ENCODE results near the gene TEX13D. TPM values are rescaled to one million over a fixed set of nuclear protein-coding genes. Genes with fewer than 3 reads are reported as not detected.
A peak's percentile ranks its signal among the peaks of the same experiment; 100 is the strongest.
"Not testable (repeated sequence)": the region's sequence is repeated elsewhere in the genome, so short reads cannot be mapped to it uniquely, and the experiment has no call there.

Gene TEX13D
- total and polyA plus RNA-seq, 2 donors: 0.09 to 0.37 TPM

GRCh38 chrX:124334555-124334954, 2.1 kb downstream of the TEX13D start:
- not testable (repeated sequence) for H3K9me3 ChIP-seq (ENCODE audit: control insufficient read depth in 2 of 2, insufficient read depth in 1 of 2, low read length in 1 of 2); H3K27ac ChIP-seq (ENCODE audit: low read depth in 1 of 2, low read length in 1 of 2); DNase-seq (ENCODE audit: low read depth in 6 of 9, low spot score in 9 of 9); H3K27me3 ChIP-seq (ENCODE audit: control insufficient read depth in 2 of 2, insufficient read depth in 1 of 2, low read length in 1 of 2); H3K36me3 ChIP-seq (ENCODE audit: control insufficient read depth in 2 of 2, insufficient read depth in 2 of 2, low read length in 1 of 2); H3K4me3 ChIP-seq (ENCODE audit: low read length in 2 of 2)
- peaks cover 5 to 29% of the 10 kb centered on the region in 2 donors for H3K4me1 ChIP-seq (ENCODE audit: control insufficient read depth in 2 of 2, insufficient read depth in 2 of 2, low read length in 2 of 2)
- 100% methylated on average over 2 of the region's 2 CpGs for WGBS

- peak overlapping the region in 1 of 2 donors; percentile 62 for H3K27ac ChIP-seq (ENCODE audit: low read depth in 1 of 2, low read length in 1 of 2)
- H3K27me3 ChIP-seq (ENCODE audit: control insufficient read depth in 2 of 2, insufficient read depth in 1 of 2, low read length in 1 of 2): no peaks in the 10 kb centered on the region
- H3K4me1 ChIP-seq (ENCODE audit: control insufficient read depth in 2 of 2, insufficient read depth in 2 of 2, low read length in 2 of 2): peaks cover 5 to 30% of the 10 kb centered on the region in 2 donors
- WGBS: 97% methylated on average over 1 of the region's 1 CpG
- H3K4me3 ChIP-seq (ENCODE audit: low read length in 2 of 2): no peak overlapping the region
- peaks cover 0 to 8% of the 10 kb centered on the region in 2 donors for H3K9me3 ChIP-seq (ENCODE audit: control insufficient read depth in 2 of 2, insufficient read depth in 1 of 2, low read length in 1 of 2)
- H3K36me3 ChIP-seq (ENCODE audit: control insufficient read depth in 2 of 2, insufficient read depth in 2 of 2, low read length in 1 of 2): no peaks in the 10 kb centered on the region
- peak in 1 of 9 donors; percentile 36 for DNase-seq (ENCODE audit: low read depth in 6 of 9, low spot score in 9 of 9)
These were observed 3.1 kb downstream of the TEX13D start for GRCh38 chrX:124335598-124335997.

GRCh38 chrX:124337916-124338315, 5.5 kb downstream of the TEX13D start:
- Histone ChIP-seq H3K4me3 (ENCODE audit: low read length in 2 of 2) (no peak overlapping the region), H3K27me3 (ENCODE audit: control insufficient read depth in 2 of 2, insufficient read depth in 1 of 2, low read length in 1 of 2) (no peaks in the 10 kb centered on the region), H3K36me3 (ENCODE audit: control insufficient read depth in 2 of 2, insufficient read depth in 2 of 2, low read length in 1 of 2) (no peaks in the 10 kb centered on the region), H3K27ac (ENCODE audit: low read depth in 1 of 2, low read length in 1 of 2) (no peak overlapping the region), H3K4me1 (ENCODE audit: control insufficient read depth in 2 of 2, insufficient read depth in 2 of 2, low read length in 2 of 2) (peaks cover 8 to 38% of the 10 kb centered on the region in 2 donors), H3K9me3 (ENCODE audit: control insufficient read depth in 2 of 2, insufficient read depth in 1 of 2, low read length in 1 of 2) (peaks cover 0 to 2% of the 10 kb centered on the region in 2 donors)
- 81% methylated on average over 1 of the region's 1 CpG for WGBS
- DNase-seq (ENCODE audit: low read depth in 6 of 9, low spot score in 9 of 9): no peak

- Histone ChIP-seq H3K4me3 (ENCODE audit: low read length in 2 of 2) (no peak overlapping the region), H3K9me3 (ENCODE audit: control insufficient read depth in 2 of 2, insufficient read depth in 1 of 2, low read length in 1 of 2) (no peaks in the 10 kb centered on the region), H3K27me3 (ENCODE audit: control insufficient read depth in 2 of 2, insufficient read depth in 1 of 2, low read length in 1 of 2) (no peaks in the 10 kb centered on the region), H3K4me1 (ENCODE audit: control insufficient read depth in 2 of 2, insufficient read depth in 2 of 2, low read length in 2 of 2) (peaks cover 8 to 43% of the 10 kb centered on the region in 2 donors), H3K27ac (ENCODE audit: low read depth in 1 of 2, low read length in 1 of 2) (peak overlapping the region in 1 of 2 donors; percentile 65), H3K36me3 (ENCODE audit: control insufficient read depth in 2 of 2, insufficient read depth in 2 of 2, low read length in 1 of 2) (no peaks in the 10 kb centered on the region)
- DNase-seq (ENCODE audit: low read depth in 6 of 9, low spot score in 9 of 9): peak in 6 of 9 donors; percentile 54 to 90 (median 72)
- 52% methylated on average over 6 of the region's 6 CpGs for WGBS
These were observed 6.5 kb downstream of the TEX13D start for GRCh38 chrX:124338733-124339514.

GRCh38 chrX:124341396-124342132, 9.1 kb downstream of the TEX13D start:
- DNase-seq (ENCODE audit: low read depth in 6 of 9, low spot score in 9 of 9): no peak
- H3K4me1 ChIP-seq (ENCODE audit: control insufficient read depth in 2 of 2, insufficient read depth in 2 of 2, low read length in 2 of 2): peaks cover 12 to 53% of the 10 kb centered on the region in 2 donors
- H3K27ac ChIP-seq (ENCODE audit: low read depth in 1 of 2, low read length in 1 of 2): peak overlapping the region in 1 of 2 donors; percentile 32
- no peak overlapping the region for H3K4me3 ChIP-seq (ENCODE audit: low read length in 2 of 2)
- no peaks in the 10 kb centered on the region for H3K9me3 ChIP-seq (ENCODE audit: control insufficient read depth in 2 of 2, insufficient read depth in 1 of 2, low read length in 1 of 2)
- no peaks in the 10 kb centered on the region for H3K36me3 ChIP-seq (ENCODE audit: control insufficient read depth in 2 of 2, insufficient read depth in 2 of 2, low read length in 1 of 2)
- H3K27me3 ChIP-seq (ENCODE audit: control insufficient read depth in 2 of 2, insufficient read depth in 1 of 2, low read length in 1 of 2): no peaks in the 10 kb centered on the region
- 56% methylated on average over 7 of the region's 7 CpGs for WGBS

GRCh38 chrX:124342174-124342867, 9.9 kb downstream of the TEX13D start:
- Histone ChIP-seq H3K9me3 (ENCODE audit: control insufficient read depth in 2 of 2, insufficient read depth in 1 of 2, low read length in 1 of 2) (peaks cover 0 to 3% of the 10 kb centered on the region in 2 donors), H3K27ac (ENCODE audit: low read depth in 1 of 2, low read length in 1 of 2) (peak overlapping the region; percentile 52 to 68), H3K4me3 (ENCODE audit: low read length in 2 of 2) (no peak overlapping the region), H3K36me3 (ENCODE audit: control insufficient read depth in 2 of 2, insufficient read depth in 2 of 2, low read length in 1 of 2) (no peaks in the 10 kb centered on the region), H3K4me1 (ENCODE audit: control insufficient read depth in 2 of 2, insufficient read depth in 2 of 2, low read length in 2 of 2) (peaks cover 12 to 51% of the 10 kb centered on the region in 2 donors), H3K27me3 (ENCODE audit: control insufficient read depth in 2 of 2, insufficient read depth in 1 of 2, low read length in 1 of 2) (no peaks in the 10 kb centered on the region)
- no peak for DNase-seq (ENCODE audit: low read depth in 6 of 9, low spot score in 9 of 9)
- WGBS: 64% methylated on average over 7 of the region's 7 CpGs

- Histone ChIP-seq H3K36me3 (ENCODE audit: control insufficient read depth in 2 of 2, insufficient read depth in 2 of 2, low read length in 1 of 2) (no peaks in the 10 kb centered on the region), H3K27ac (ENCODE audit: low read depth in 1 of 2, low read length in 1 of 2) (peak overlapping the region in 1 of 2 donors; percentile 68)
These were observed 10.6 kb downstream of the TEX13D start for GRCh38 chrX:124343016-124343415.

GRCh38 chrX:124344246-124344645, 11.8 kb downstream of the TEX13D start:
- no peak overlapping the region for H3K4me3 ChIP-seq (ENCODE audit: low read length in 2 of 2)
- no peak for DNase-seq (ENCODE audit: low read depth in 6 of 9, low spot score in 9 of 9)
- H3K36me3 ChIP-seq (ENCODE audit: control insufficient read depth in 2 of 2, insufficient read depth in 2 of 2, low read length in 1 of 2): no peaks in the 10 kb centered on the region
- WGBS: 42% methylated on average over 4 of the region's 4 CpGs
- H3K9me3 ChIP-seq (ENCODE audit: control insufficient read depth in 2 of 2, insufficient read depth in 1 of 2, low read length in 1 of 2): peaks cover 0 to 3% of the 10 kb centered on the region in 2 donors
- peaks cover 11 to 42% of the 10 kb centered on the region in 2 donors for H3K4me1 ChIP-seq (ENCODE audit: control insufficient read depth in 2 of 2, insufficient read depth in 2 of 2, low read length in 2 of 2)
- H3K27ac ChIP-seq (ENCODE audit: low read depth in 1 of 2, low read length in 1 of 2): peak overlapping the region; percentile 52 to 87
- no peaks in the 10 kb centered on the region for H3K27me3 ChIP-seq (ENCODE audit: control insufficient read depth in 2 of 2, insufficient read depth in 1 of 2, low read length in 1 of 2)

More at GRCh38 chrX:124343016-124343415, 10.6 kb downstream of the TEX13D start:
- peaks cover 12 to 50% of the 10 kb centered on the region in 2 donors for H3K4me1 ChIP-seq (ENCODE audit: control insufficient read depth in 2 of 2, insufficient read depth in 2 of 2, low read length in 2 of 2)
- peaks cover 0 to 3% of the 10 kb centered on the region in 2 donors for H3K9me3 ChIP-seq (ENCODE audit: control insufficient read depth in 2 of 2, insufficient read depth in 1 of 2, low read length in 1 of 2)
- H3K4me3 ChIP-seq (ENCODE audit: low read length in 2 of 2): no peak overlapping the region
- H3K27me3 ChIP-seq (ENCODE audit: control insufficient read depth in 2 of 2, insufficient read depth in 1 of 2, low read length in 1 of 2): no peaks in the 10 kb centered on the region
- DNase-seq (ENCODE audit: low read depth in 6 of 9, low spot score in 9 of 9): no peak
